K562 (cell line): Measurements from ENCODE around the gene KRTAP10-8. TPM values are rescaled to one million over a fixed set of nuclear protein-coding genes. Genes with fewer than 3 reads are reported as not detected.

Experiments
- ATAC-seq: fragments of 200-7000 bp; cut with Tn5 transposase; 3 replicates; pipeline ENCODE4 v1.9.1; 2020; ENCODE audit warnings: moderate library complexity
- BruUV-seq: library from RNA; stranded (reverse); fragments of 400-500 nt; replicated peaks from 2 replicates; lab custom pipeline; 2021; lab: Mats Ljungman, UMichigan
- CTCF ChIA-PET: fragments of 300-600 bp; formaldehyde crosslinking; extraction: SDS; loops from one replicate; lab custom pipeline; 2021; ENCODE audit warnings: low intra/inter-chr PET ratio; lab: Yijun Ruan, JAX
- POLR2A ChIA-PET: fragments of 300-600, 350-650 bp; sonication (Branson Sonifier 250); formaldehyde crosslinking; extraction: SDS; loops from one replicate; lab custom pipeline; 2021; ENCODE audit warnings: antibody characterized with exemption, inconsistent platforms; lab: Yijun Ruan, JAX
- DNase-seq, 4 experiments: peaks; one replicate each; pipeline versions ENCODE4 v3.0.0 to v3.0.0-alpha.2; 2011 to 2018; ENCODE audit warnings: low spot score in 3 of 4, mixed read lengths in 3 of 4; ENCODE audit errors: extremely low read depth in 1 of 4
- FAIRE-seq: peaks from 2 replicates; lab custom pipeline; 2011; peaks lifted over from hg19 to GRCh38; lab: Jason Lieb, UNC
- H2AFZ ChIP-seq: 2 replicates; pipeline ENCODE4 v1.6.0; 2011; ENCODE audit warnings: low read depth, low read length, control low read depth, inconsistent platforms
- H3K27ac ChIP-seq: fragments of 200-600 bp; 3 replicates; pipeline ENCODE4 v1.8.0; 2011; ENCODE audit warnings: low read depth, mild to moderate bottlenecking, control low read depth, inconsistent platforms, low read length, moderate library complexity, mixed read lengths; ENCODE audit errors: extremely low read depth
- H3K27me3 ChIP-seq, 2 experiments: fragments of 300-600 bp in 1 of 2; 2 replicates in 1 of 2; 3 replicates in 1 of 2; pipeline versions ENCODE4 v1.6.0 to v1.8.0; 2011; ENCODE audit warnings: inconsistent platforms in 2 of 2, low read length in 2 of 2, mild to moderate bottlenecking in 1 of 2, mixed read lengths in 1 of 2, moderate library complexity in 1 of 2; ENCODE audit not compliant: control insufficient read depth in 2 of 2, insufficient read depth in 2 of 2
- H3K36me3 ChIP-seq: fragments of 300-600 bp; 3 replicates; pipeline ENCODE4 v1.8.0; 2011; ENCODE audit warnings: mild to moderate bottlenecking, low read length, inconsistent platforms; ENCODE audit not compliant: control insufficient read depth, insufficient read depth
- H3K4me1 ChIP-seq, 2 experiments: fragments of 200-600 bp in 1 of 2; replicated peaks in 1 of 2; 2 replicates in 1 of 2; 3 replicates in 1 of 2; pipeline versions ENCODE4 v1.5.1 to v1.8.0; 2011; ENCODE audit warnings: inconsistent platforms in 2 of 2, low read length in 2 of 2, mild to moderate bottlenecking in 1 of 2, mixed read lengths in 1 of 2, moderate library complexity in 1 of 2; ENCODE audit not compliant: control insufficient read depth in 2 of 2, insufficient read depth in 2 of 2
- H3K4me2 ChIP-seq: 2 replicates; pipeline ENCODE4 v1.6.1; 2011; ENCODE audit warnings: low read length, control low read depth, inconsistent platforms, mixed read lengths; ENCODE audit not compliant: insufficient read depth
- H3K4me3 ChIP-seq: fragments of 200-600 bp; sonication (generic), shearing (Covaris generic); 2 replicates; pipeline ENCODE4 v1.5.1; 2016; ENCODE audit warnings: control low read depth, inconsistent platforms
- H3K79me2 ChIP-seq: fragments of 200-600 bp; 3 replicates; pipeline ENCODE4 v1.8.0; 2011; ENCODE audit warnings: low read length, inconsistent platforms; ENCODE audit not compliant: control insufficient read depth, insufficient read depth
- H3K9ac ChIP-seq, 2 experiments: 2 replicates each; pipeline versions ENCODE4 v1.6.0 to v1.6.1; 2011; ENCODE audit warnings: low read depth in 2 of 2, low read length in 2 of 2, control low read depth in 1 of 2, inconsistent platforms in 1 of 2, mild to moderate bottlenecking in 1 of 2, mixed read lengths in 1 of 2; ENCODE audit not compliant: insufficient read depth in 1 of 2
- H3K9me1 ChIP-seq: one replicate; pipeline ENCODE4 v1.6.0; 2011; ENCODE audit warnings: inconsistent platforms, mild to moderate bottlenecking, low read length, moderate library complexity; ENCODE audit not compliant: control insufficient read depth, insufficient read depth
- H3K9me3 ChIP-seq: replicated peaks from 2 replicates; pipeline ENCODE4 v1.5.1; 2011; ENCODE audit warnings: low read depth, low read length, inconsistent platforms; ENCODE audit not compliant: control insufficient read depth, insufficient read depth
- H4K20me1 ChIP-seq: replicated peaks from 2 replicates; pipeline ENCODE4 v1.6.1; 2011; ENCODE audit warnings: low read length, inconsistent platforms, mixed read lengths; ENCODE audit not compliant: control insufficient read depth, insufficient read depth
- ELF1 ChIP-seq: fragments of 200-800 bp; sonication (Bioruptor generic); IDR thresholded peaks from 2 replicates; pipeline ENCODE4 v1.6.1; 2016; ENCODE audit warnings: missing genetic modification characterization, missing compliant biosample characterization
- GATAD2B ChIP-seq: fragments of 450-650 bp; IDR thresholded peaks from 2 replicates; pipeline ENCODE4 v1.6.1; 2017; ENCODE audit warnings: mild to moderate bottlenecking, borderline replicate concordance
- IRF2 ChIP-seq: sonication (generic); formaldehyde crosslinking; IDR thresholded peaks from 2 replicates; pipeline ENCODE4 v1.8.1; 2022; ENCODE audit warnings: mild to moderate bottlenecking, missing genetic modification reagents
- MTA2 ChIP-seq: fragments of 450-650 bp; IDR thresholded peaks from 2 replicates; pipeline ENCODE4 v1.6.1; 2016; ENCODE audit warnings: low read depth
- NCOA6 ChIP-seq: fragments of 450-650 bp; IDR thresholded peaks from 2 replicates; pipeline ENCODE4 v1.6.1; 2017; ENCODE audit warnings: mild to moderate bottlenecking
- ZNF253 ChIP-seq: fragments of 250-450 bp; sonication (Bioruptor Pico); conservative IDR thresholded peaks from 2 replicates; pipeline ENCODE4 v1.6.1; 2021; ENCODE audit warnings: mild to moderate bottlenecking
- ZNF561 ChIP-seq: fragments of 450-650 bp; formaldehyde crosslinking; conservative IDR thresholded peaks from 2 replicates; pipeline ENCODE4 v1.4.0; 2020; ENCODE audit warnings: mild to moderate bottlenecking, moderate library complexity
- ZNF668 ChIP-seq: fragments of 250-450 bp; sonication (Bioruptor Pico); IDR thresholded peaks from 2 replicates; pipeline ENCODE4 v1.8.0; 2022; ENCODE audit warnings: mild to moderate bottlenecking, inconsistent platforms
- ZNF75A ChIP-seq: fragments of 450-650 bp; formaldehyde crosslinking; IDR thresholded peaks from 2 replicates; pipeline ENCODE4 v1.4.0; 2020; ENCODE audit warnings: mild to moderate bottlenecking
- ZZZ3 ChIP-seq: fragments of 450-650 bp; IDR thresholded peaks from 2 replicates; pipeline ENCODE4 v1.6.1; 2016; ENCODE audit warnings: antibody characterized with exemption, mild to moderate bottlenecking, moderate library complexity
- WGBS: fragments of 100-300 bp; shearing (Covaris generic); methylation state at CpG from one replicate; pipeline ENCODE4 v1.1.6; 2016; ENCODE audit warnings: low coverage, mixed read lengths; ENCODE audit not compliant: insufficient coverage; ENCODE audit errors: missing lambda C conversion rate; 5-methylcytosine and 5-hydroxymethylcytosine counted together
- in situ Hi-C: fragments of 300-500 bp; cut with MboI; formaldehyde crosslinking; loops from 4 replicates; pipeline ENCODE4 v1.15.0; 2018; ENCODE audit warnings: inconsistent platforms, mixed read lengths
- intact Hi-C: fragments of 100-400 bp; cut with micrococcal nuclease; formaldehyde crosslinking; loops from 2 replicates; pipeline ENCODE4 v1.14.2; 2022
- polyA plus RNA-seq, 8 experiments: library from polyadenylated mRNA; depleted of rRNA in 4 of 8; stranded (reverse) in 5 of 8; unstranded in 3 of 8; fragments of >200 nt; fragmentation: Nextera tagmentation in 2 of 8; fragmentation: Illumina TruSeq in 1 of 8; extraction: Ambion mirVana in 2 of 8; extraction: Trizol in 1 of 8; gene quantifications; 2 replicates each; pipeline versions ENCODE4 v1.2.1 to v1.2.3, GENCODE V29; 2011 to 2014; ENCODE audit warnings: inconsistent platforms in 1 of 8, missing spikeins in 1 of 8
- total RNA-seq, 7 experiments: library from RNA; depleted of rRNA in 6 of 7; stranded (reverse); fragments of >200 nt in 6 of 7; fragmentation: Illumina TruSeq in 2 of 7; extraction: Trizol in 2 of 7; gene quantifications; 2 replicates each; pipeline versions ENCODE4 v1.2.1 to v1.2.3, GENCODE V29; 2011 to 2021; ENCODE audit warnings: low replicate concordance in 1 of 7
- TF ChIP-seq, protein P1 (sequence below), 3 experiments: IDR thresholded peaks in 2 of 3; conservative IDR thresholded peaks in 1 of 3; 2 replicates each; pipeline ENCODE4 v1.5.1; 2011 to 2012; ENCODE audit warnings: low read length in 3 of 3, mild to moderate bottlenecking in 3 of 3, control low read depth in 2 of 3, improper control_type of control experiment in 1 of 3, inconsistent platforms in 1 of 3, low read depth in 1 of 3, mixed read lengths in 1 of 3, moderate library complexity in 1 of 3; ENCODE audit not compliant: insufficient read depth in 2 of 3
- TF ChIP-seq, protein P2 (sequence below): IDR thresholded peaks from 2 replicates; pipeline ENCODE4 v1.6.1; 2011; ENCODE audit not compliant: insufficient read length; ENCODE audit errors: extremely low read depth
- TF ChIP-seq, protein P3 (sequence below): fragments of 250-450 bp; sonication (Bioruptor Pico); IDR thresholded peaks from 2 replicates; pipeline ENCODE4 v1.4.0; 2020; ENCODE audit warnings: mild to moderate bottlenecking

Gene KRTAP10-8
- total and polyA plus RNA-seq, 9 of the 15 experiments (the other 6 are each of a cell fraction or from before 2014, with no cell fraction given) = not detected

DNA sequence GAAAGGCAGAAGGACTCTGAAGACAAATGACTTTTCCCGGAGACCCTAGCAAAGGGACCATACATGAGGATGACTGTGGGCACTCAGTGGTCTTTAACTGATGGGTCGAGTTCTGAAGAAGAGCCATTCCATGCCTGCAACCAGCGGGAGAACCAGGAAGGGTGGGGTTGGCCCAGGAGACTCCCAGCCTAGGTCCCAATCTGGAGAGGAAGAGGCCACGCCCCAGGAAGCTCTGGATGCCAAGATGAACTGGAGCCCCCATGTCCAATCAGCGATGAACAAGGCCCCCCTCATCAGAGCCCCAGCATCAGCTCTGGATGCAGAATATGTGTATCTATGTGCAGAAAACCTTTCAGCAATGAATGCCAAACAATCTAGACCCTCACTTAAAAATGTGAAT is 28.9 kb downstream of the KRTAP10-8 start:
- H2AFZ ChIP-seq = no peak overlapping the region
- H3K4me1 ChIP-seq = peaks cover 0 to 3% of the 10 kb centered on the region in 2 experiments; a peak in 2 of 5 replicates
- no peak overlapping the region for H3K4me3 ChIP-seq
- no peak overlapping the region for H3K27ac ChIP-seq
- H3K9ac ChIP-seq = no peak overlapping the region
- TF ChIP-seq GATAD2B = no peak
- H3K9me1 ChIP-seq = no peaks in the 10 kb centered on the region
- WGBS = 2% methylated on average over 5 of the region's 5 CpGs
- H3K79me2 ChIP-seq = no peaks in the 10 kb centered on the region
- intact Hi-C loops = no loop called here
- FAIRE-seq (no peak), DNase-seq (no peak), ATAC-seq (no peak)
- no peak overlapping the region for H3K4me2 ChIP-seq
- BruUV-seq = no TSS peak
- POLR2A ChIA-PET = no interaction called here
- H3K36me3 ChIP-seq = no peaks in the 10 kb centered on the region
- peaks cover 0 to 6% of the 10 kb centered on the region in 2 experiments; a peak in 2 of 5 replicates for H3K27me3 ChIP-seq
- H4K20me1 ChIP-seq = no peaks in the 10 kb centered on the region
- CTCF ChIA-PET = no interaction called here
- H3K9me3 ChIP-seq = peaks cover 4% of the 10 kb centered on the region
- in situ Hi-C loops = no loop called here

DNA sequence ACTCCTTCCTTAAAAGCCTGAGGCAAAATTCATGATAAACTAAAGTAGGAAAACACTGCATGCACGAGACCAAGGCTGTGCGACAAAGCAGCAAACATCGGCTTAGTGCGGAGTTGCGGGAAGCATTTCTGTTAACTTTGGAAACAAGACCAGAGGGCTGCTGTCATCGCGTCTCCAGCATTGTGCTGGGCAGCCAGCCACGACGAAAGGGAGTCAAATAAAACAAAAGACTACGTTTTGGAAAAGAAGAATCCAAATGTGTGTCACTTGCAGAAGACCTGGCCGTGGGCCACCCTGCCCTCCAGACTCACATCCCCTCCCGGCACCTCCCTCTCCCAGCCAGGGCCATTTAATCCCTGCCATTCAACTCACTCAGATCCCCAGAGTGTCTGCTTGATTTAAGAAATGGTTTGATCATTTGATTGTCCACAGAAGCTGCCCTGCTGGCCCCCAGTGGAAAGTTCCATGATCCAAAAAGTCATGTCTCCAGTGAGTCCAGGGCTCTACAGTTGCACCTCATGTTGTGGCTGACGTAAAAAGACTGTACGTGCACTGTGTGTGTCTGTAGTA is 31.9 kb downstream of the KRTAP10-8 start:
- DNase-seq (no peak), FAIRE-seq (no peak), ATAC-seq (no peak)
- H3K79me2 ChIP-seq = no peaks in the 10 kb centered on the region
- no peak overlapping the region for H3K4me3 ChIP-seq
- H3K4me1 ChIP-seq = no peaks in the 10 kb centered on the region
- WGBS = under 1% methylated on average over 14 of the region's 14 CpGs
- ChIA-PET POLR2A (no interaction called here), CTCF (no interaction called here)
- H3K9me1 ChIP-seq = no peaks in the 10 kb centered on the region
- intact Hi-C loops = no loop called here
- no peaks in the 10 kb centered on the region for H4K20me1 ChIP-seq
- no peaks in the 10 kb centered on the region for H3K36me3 ChIP-seq
- no peak overlapping the region for H3K9ac ChIP-seq
- H3K27me3 ChIP-seq = peaks cover 0 to 22% of the 10 kb centered on the region in 2 experiments; a peak in 3 of 5 replicates
- no peak overlapping the region for H3K27ac ChIP-seq
- no TSS peak for BruUV-seq
- in situ Hi-C loops = no loop called here
- no peak overlapping the region for H2AFZ ChIP-seq
- no peak overlapping the region for H3K4me2 ChIP-seq
- H3K9me3 ChIP-seq = peaks cover 4% of the 10 kb centered on the region
- TF ChIP-seq ZZZ3 (no peak), ZNF561 (CRISPR knock-in tag) (no peak), ZNF253 (CRISPR knock-in tag) (no peak), IRF2 (CRISPR knock-in tag) (no peak), MTA2 (no peak), ZNF668 (CRISPR knock-in tag) (no peak), NCOA6 (no peak), ZNF75A (CRISPR knock-in tag) (no peak), ELF1 (tag) (no peak)
- TF ChIP-seq, protein P1, sequence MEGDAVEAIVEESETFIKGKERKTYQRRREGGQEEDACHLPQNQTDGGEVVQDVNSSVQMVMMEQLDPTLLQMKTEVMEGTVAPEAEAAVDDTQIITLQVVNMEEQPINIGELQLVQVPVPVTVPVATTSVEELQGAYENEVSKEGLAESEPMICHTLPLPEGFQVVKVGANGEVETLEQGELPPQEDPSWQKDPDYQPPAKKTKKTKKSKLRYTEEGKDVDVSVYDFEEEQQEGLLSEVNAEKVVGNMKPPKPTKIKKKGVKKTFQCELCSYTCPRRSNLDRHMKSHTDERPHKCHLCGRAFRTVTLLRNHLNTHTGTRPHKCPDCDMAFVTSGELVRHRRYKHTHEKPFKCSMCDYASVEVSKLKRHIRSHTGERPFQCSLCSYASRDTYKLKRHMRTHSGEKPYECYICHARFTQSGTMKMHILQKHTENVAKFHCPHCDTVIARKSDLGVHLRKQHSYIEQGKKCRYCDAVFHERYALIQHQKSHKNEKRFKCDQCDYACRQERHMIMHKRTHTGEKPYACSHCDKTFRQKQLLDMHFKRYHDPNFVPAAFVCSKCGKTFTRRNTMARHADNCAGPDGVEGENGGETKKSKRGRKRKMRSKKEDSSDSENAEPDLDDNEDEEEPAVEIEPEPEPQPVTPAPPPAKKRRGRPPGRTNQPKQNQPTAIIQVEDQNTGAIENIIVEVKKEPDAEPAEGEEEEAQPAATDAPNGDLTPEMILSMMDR (IDR thresholded peaks at IDR 0.05 in 2 of 3, conservative IDR thresholded peaks at IDR 0.05 in 1 of 3; ENCODE audit: insufficient read depth in 2 of 3, low read depth in 1 of 3, low read length in 3 of 3) = no peak
- TF ChIP-seq, protein P2, sequence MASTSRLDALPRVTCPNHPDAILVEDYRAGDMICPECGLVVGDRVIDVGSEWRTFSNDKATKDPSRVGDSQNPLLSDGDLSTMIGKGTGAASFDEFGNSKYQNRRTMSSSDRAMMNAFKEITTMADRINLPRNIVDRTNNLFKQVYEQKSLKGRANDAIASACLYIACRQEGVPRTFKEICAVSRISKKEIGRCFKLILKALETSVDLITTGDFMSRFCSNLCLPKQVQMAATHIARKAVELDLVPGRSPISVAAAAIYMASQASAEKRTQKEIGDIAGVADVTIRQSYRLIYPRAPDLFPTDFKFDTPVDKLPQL = no peak
- TF ChIP-seq, protein P3, sequence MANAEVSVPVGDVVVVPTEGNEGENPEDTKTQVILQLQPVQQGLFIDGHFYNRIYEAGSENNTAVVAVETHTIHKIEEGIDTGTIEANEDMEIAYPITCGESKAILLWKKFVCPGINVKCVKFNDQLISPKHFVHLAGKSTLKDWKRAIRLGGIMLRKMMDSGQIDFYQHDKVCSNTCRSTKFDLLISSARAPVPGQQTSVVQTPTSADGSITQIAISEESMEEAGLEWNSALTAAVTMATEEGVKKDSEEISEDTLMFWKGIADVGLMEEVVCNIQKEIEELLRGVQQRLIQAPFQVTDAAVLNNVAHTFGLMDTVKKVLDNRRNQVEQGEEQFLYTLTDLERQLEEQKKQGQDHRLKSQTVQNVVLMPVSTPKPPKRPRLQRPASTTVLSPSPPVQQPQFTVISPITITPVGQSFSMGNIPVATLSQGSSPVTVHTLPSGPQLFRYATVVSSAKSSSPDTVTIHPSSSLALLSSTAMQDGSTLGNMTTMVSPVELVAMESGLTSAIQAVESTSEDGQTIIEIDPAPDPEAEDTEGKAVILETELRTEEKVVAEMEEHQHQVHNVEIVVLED (CRISPR knock-in tag) = no peak
